HepG2 (cell line): ENCODE measurements around the gene ARAP1. TPM values are rescaled to one million over a fixed set of nuclear protein-coding genes. Genes with fewer than 3 reads are reported as not detected.

Experiments
- ARID2 ChIP-seq: sonication (generic); formaldehyde crosslinking; IDR thresholded peaks from 2 replicates; pipeline ENCODE4 v1.8.1; 2022; ENCODE audit warnings: mild to moderate bottlenecking, missing genetic modification reagents, borderline replicate concordance
- ATF3 ChIP-seq: sonication (generic); formaldehyde crosslinking; IDR thresholded peaks from 2 replicates; pipeline ENCODE4 v1.4.0; 2020; ENCODE audit warnings: missing genetic modification reagents
- CBX2 ChIP-seq, 2 experiments: fragments of 200-600 bp in 1 of 2; sonication (generic); formaldehyde crosslinking in 1 of 2; IDR thresholded peaks; 2 replicates each; pipeline versions ENCODE4 v1.7.0 to v1.8.1; 2018 to 2022; ENCODE audit warnings: low read depth in 2 of 2, low read length in 1 of 2, mild to moderate bottlenecking in 1 of 2, missing genetic modification reagents in 1 of 2
- CREM ChIP-seq, 2 experiments: sonication (generic) in 1 of 2; formaldehyde crosslinking in 1 of 2; IDR thresholded peaks; 2 replicates each; pipeline versions ENCODE4 v1.4.0 to v1.6.1; 2016 to 2020; ENCODE audit warnings: antibody characterized with exemption in 1 of 2, mild to moderate bottlenecking in 1 of 2, missing genetic modification reagents in 1 of 2
- CSRNP2 ChIP-seq: sonication (generic); formaldehyde crosslinking; conservative IDR thresholded peaks from 2 replicates; pipeline ENCODE4 v1.8.0; 2022; ENCODE audit warnings: low read depth, missing genetic modification reagents
- FOXK2 ChIP-seq: fragments of 450-650 bp; IDR thresholded peaks from 2 replicates; pipeline ENCODE4 v1.6.1; 2016
- HNF4A ChIP-seq: sonication (generic); formaldehyde crosslinking; IDR thresholded peaks from 2 replicates; pipeline ENCODE4 v1.4.0; 2020; ENCODE audit warnings: missing genetic modification reagents
- HNRNPK ChIP-seq: fragments of 200-400 bp; formaldehyde crosslinking; IDR thresholded peaks from 2 replicates; pipeline ENCODE4 v1.6.1; 2018; ENCODE audit warnings: low read length, low read depth, moderate library complexity, mild to moderate bottlenecking; ENCODE audit not compliant: poor library complexity, severe bottlenecking
- JDP2 ChIP-seq: sonication (generic); formaldehyde crosslinking; IDR thresholded peaks from 2 replicates; pipeline ENCODE4 v1.8.1; 2022; ENCODE audit warnings: missing genetic modification reagents, borderline replicate concordance
- MEIS1 ChIP-seq: sonication (generic); formaldehyde crosslinking; IDR thresholded peaks from 2 replicates; pipeline ENCODE4 v1.9.0; 2021; ENCODE audit warnings: mild to moderate bottlenecking, missing genetic modification reagents, moderate library complexity, borderline replicate concordance
- NFE2L1 ChIP-seq: sonication (generic); formaldehyde crosslinking; IDR thresholded peaks from 2 replicates; pipeline ENCODE4 v1.4.0; 2020; ENCODE audit warnings: missing genetic modification reagents, mild to moderate bottlenecking, borderline replicate concordance
- SOX6 ChIP-seq, 2 experiments: fragments of 450-650 bp in 1 of 2; sonication (generic) in 1 of 2; formaldehyde crosslinking in 1 of 2; IDR thresholded peaks; 2 replicates each; pipeline versions ENCODE4 v1.4.0 to v1.6.1; 2017 to 2020; ENCODE audit warnings: antibody characterized with exemption in 1 of 2, mild to moderate bottlenecking in 1 of 2, missing genetic modification reagents in 1 of 2
- SSRP1 ChIP-seq: IDR thresholded peaks from 2 replicates; pipeline ENCODE4 v1.6.1; 2016; ENCODE audit warnings: control low read depth
- TAF15 ChIP-seq: fragments of 200-400 bp; formaldehyde crosslinking; IDR thresholded peaks from one replicate; pipeline ENCODE4 v1.6.1; 2018; ENCODE audit warnings: mild to moderate bottlenecking, low read depth, low read length; ENCODE audit not compliant: poor library complexity, severe bottlenecking
- TCF7 ChIP-seq: sonication (generic); IDR thresholded peaks from 2 replicates; pipeline ENCODE4 v1.6.1; 2016; ENCODE audit warnings: antibody characterized with exemption, low read depth
- XRCC5 ChIP-seq: fragments of 200-400 bp; formaldehyde crosslinking; optimal IDR thresholded peaks from 2 replicates; pipeline ENCODE3; 2017; ENCODE audit warnings: mild to moderate bottlenecking, low read length
- ZBTB49 ChIP-seq: sonication (generic); formaldehyde crosslinking; IDR thresholded peaks from 2 replicates; pipeline ENCODE4 v1.4.0; 2020; ENCODE audit warnings: missing genetic modification reagents, borderline replicate concordance
- ZNF569 ChIP-seq: sonication (generic); formaldehyde crosslinking; IDR thresholded peaks from 2 replicates; pipeline ENCODE4 v1.5.0; 2020; ENCODE audit warnings: mild to moderate bottlenecking, missing genetic modification reagents, moderate library complexity, borderline replicate concordance
- ZNF614 ChIP-seq: IDR thresholded peaks from 2 replicates; pipeline ENCODE4 v1.6.1; 2018; ENCODE audit warnings: missing biosample characterization, missing genetic modification reagents, inconsistent platforms, borderline replicate concordance
- ZNF790 ChIP-seq: sonication (generic); formaldehyde crosslinking; IDR thresholded peaks from 2 replicates; pipeline ENCODE4 v1.8.0; 2022; ENCODE audit warnings: missing genetic modification reagents, mild to moderate bottlenecking, borderline replicate concordance
- polyA plus RNA-seq, 8 experiments: library from polyadenylated mRNA; depleted of rRNA in 3 of 8; stranded (reverse) in 7 of 8; unstranded in 1 of 8; fragments of >200 nt; fragmentation: Illumina TruSeq in 4 of 8; extraction: Trizol in 4 of 8; gene quantifications; 2 replicates each; pipeline versions ENCODE4 v1.2.1 to v1.2.3, GENCODE V29; 2011 to 2016; ENCODE audit warnings: low read depth in 4 of 8, missing spikeins in 1 of 8, mixed read lengths in 1 of 8; ENCODE audit not compliant: insufficient read depth in 1 of 8
- total RNA-seq, 5 experiments: library from RNA; depleted of rRNA; stranded (reverse); fragments of >200 nt; fragmentation: Illumina TruSeq; extraction: Trizol; gene quantifications; 2 replicates each; pipeline ENCODE4 v1.2.3, GENCODE V29; 2016; ENCODE audit warnings: low read depth in 1 of 5

Gene ARAP1
- total and polyA plus RNA-seq, 2 of the 13 experiments (the other 11 are each of a cell fraction or from before 2014, with no cell fraction given): 43.2 to 55.5 TPM

- peak; percentile 97 for TF ChIP-seq CREM (IDR thresholded peaks at IDR 0.05)
- no peak for TF ChIP-seq CREM (CRISPR knock-in tag; IDR thresholded peaks at IDR 0.05)
- no peak for TF ChIP-seq HNRNPK
- 0 out of 2 replicates have a peak, but pooled peaks have one; percentile 38 for TF ChIP-seq NFE2L1 (CRISPR knock-in tag)
- no peak for TF ChIP-seq HNF4A (CRISPR knock-in tag)
- TF ChIP-seq CBX2 (IDR thresholded peaks at IDR 0.05; ENCODE audit: low read depth, low read length): no peak
- no peak for TF ChIP-seq CBX2 (CRISPR knock-in tag; IDR thresholded peaks at IDR 0.05; ENCODE audit: low read depth)
- TF ChIP-seq JDP2 (CRISPR knock-in tag): no peak
- no peak for TF ChIP-seq TCF7
- no peak for TF ChIP-seq SOX6 (IDR thresholded peaks at IDR 0.05)
- TF ChIP-seq SOX6 (CRISPR knock-in tag; IDR thresholded peaks at IDR 0.05): peak; percentile 53; the same call in 1 of the 2 replicates
- TF ChIP-seq FOXK2: peak; percentile 93
- no peak for TF ChIP-seq SSRP1 (CRISPR knock-in tag)
- no peak for TF ChIP-seq CSRNP2 (CRISPR knock-in tag)
- no peak for TF ChIP-seq ARID2 (CRISPR knock-in tag)
- TF ChIP-seq ATF3 (CRISPR knock-in tag): no peak
- no peak for TF ChIP-seq ZNF569 (CRISPR knock-in tag)
- TF ChIP-seq ZNF790: peak; percentile 77; the same call in 1 of the 2 replicates
- TF ChIP-seq MEIS1: peak; percentile 58; the same call in 1 of the 2 replicates
- TF ChIP-seq ZNF614 (CRISPR knock-in tag): 0 out of 2 replicates have a peak, but pooled peaks have one; percentile 26
- no peak for TF ChIP-seq ZBTB49 (CRISPR knock-in tag)
- TF ChIP-seq XRCC5: peak; percentile 95
- peak; percentile 89 for TF ChIP-seq TAF15
These were observed 41.5 kb upstream of the ARAP1 start, which contains the start of gene STARD10 (continued) for GRCh38 chr11:72793425-72794367.
